Naive thymus-derived CD8-positive, alpha-beta T cell (primary cell): Measurements from ENCODE around the gene CLK2. TPM values are rescaled to one million over a fixed set of nuclear protein-coding genes. Genes with fewer than 3 reads are reported as not detected.
"Not testable (repeated sequence)": the region's sequence is repeated elsewhere in the genome, so short reads cannot be mapped to it uniquely, and the experiment has no call there.

Source experiments
- ATAC-seq, 2 donors: fragments of 150-1000 bp; cut with Tn5 transposase in 1 of 2; sonication (Bioruptor Pico), chemical (Tn5 transposase) in 1 of 2; 1 replicate in 1 of 2; 2 replicates in 1 of 2; pipeline ENCODE4 v1.10.0; 2021; ENCODE audit warnings: mild to moderate bottlenecking in 2 of 2, moderate library complexity in 2 of 2
- POLR2A ChIA-PET: fragments of 350-600 bp; sonication (Branson Sonifier 250); formaldehyde crosslinking; loops from one replicate; lab custom pipeline; 2021; ENCODE audit warnings: antibody characterized with exemption; lab: Charles Lee
- DNase-seq, 10 donors: peaks; one replicate each; pipeline versions ENCODE4 v3.0.0 to v3.0.0-alpha.2; 2020 to 2022
- H3K27ac Mint-ChIP-seq, 10 donors: one replicate each; pipeline ENCODE4 v1.8.0; 2020 to 2022; ENCODE audit warnings: mild to moderate bottlenecking in 10 of 10, mixed read lengths in 10 of 10, moderate library complexity in 4 of 10, inconsistent platforms in 1 of 10
- H3K27me3 Mint-ChIP-seq, 5 donors: one replicate each; pipeline ENCODE4 v1.8.0; 2021 to 2022; ENCODE audit warnings: mixed read lengths in 5 of 5
- H3K36me3 Mint-ChIP-seq, 3 donors: one replicate each; pipeline ENCODE4 v1.8.0; 2020 to 2022; ENCODE audit warnings: mixed read lengths in 3 of 3, mild to moderate bottlenecking in 2 of 3, inconsistent platforms in 1 of 3
- H3K4me1 Mint-ChIP-seq, 4 donors: one replicate each; pipeline ENCODE4 v1.8.0; 2021 to 2022; ENCODE audit warnings: mixed read lengths in 4 of 4
- H3K4me3 Mint-ChIP-seq, 10 donors: one replicate each; pipeline ENCODE4 v1.8.0; 2020 to 2022; ENCODE audit warnings: mild to moderate bottlenecking in 10 of 10, mixed read lengths in 10 of 10, moderate library complexity in 6 of 10, inconsistent platforms in 1 of 10
- H3K9me3 Mint-ChIP-seq, 9 donors: one replicate each; pipeline ENCODE4 v1.8.0; 2020 to 2022; ENCODE audit warnings: mixed read lengths in 9 of 9, mild to moderate bottlenecking in 3 of 9, inconsistent platforms in 1 of 9, moderate library complexity in 1 of 9
- polyA plus RNA-seq, 3 donors: library from polyadenylated mRNA; unstranded; fragments of 300-500 nt; fragmentation: Illumina TruSeq; gene quantifications; one replicate each; pipeline ENCODE4 v1.2.3, GENCODE V29; 2021
- total RNA-seq, 8 experiments: library from RNA in 2 of 8; stranded (reverse) in 2 of 8; gene quantifications; one replicate each; pipeline ENCODE4 v1.2.3 and lab custom pipeline; 2021 to 2026

CLK2 gene
- total and polyA plus RNA-seq, 5 experiments from 2014 or later: 11.3 to 134 (median 22.6) TPM

- H3K36me3 Mint-ChIP-seq: peaks cover 0 to 2% (median 0%) of the 10 kb centered on the region in 3 donors
- POLR2A ChIA-PET: interaction anchor here (0.6 to 0.9 kb wide), 2 partner anchors 10 to 248 kb away, joined by 3 read pairs; partner anchors contain the start of genes MTX1 and SHC1
Measured at GRCh38 chr1:155218854-155219591, 54.3 kb downstream of the CLK2 start.

GRCh38 chr1:155214702-155215101 is 58.6 kb downstream of the CLK2 start:
- DNase-seq, H3K4me3 Mint-ChIP-seq, H3K9me3 Mint-ChIP-seq, H3K36me3 Mint-ChIP-seq, POLR2A ChIA-PET, H3K27me3 Mint-ChIP-seq, ATAC-seq: not testable (repeated sequence)
- H3K4me1 Mint-ChIP-seq: peaks cover 7 to 31% (median 16%) of the 10 kb centered on the region in 4 donors
- peak overlapping the region in 4 of 10 donors; percentile 22 to 82 (median 51) for H3K27ac Mint-ChIP-seq

More at GRCh38 chr1:155218854-155219591, 54.3 kb downstream of the CLK2 start:
- ATAC-seq (peak in 1 of 2 donors; percentile 53), DNase-seq (peak in 1 of 10 donors; percentile 26)
- Mint-ChIP-seq H3K27me3 (no peaks in the 10 kb centered on the region), H3K27ac (peak overlapping the region in 7 of 10 donors; percentile 28 to 74 (median 61)), H3K4me3 (peak overlapping the region in 3 of 10 donors; percentile 7 to 26 (median 15)), H3K9me3 (no peaks in the 10 kb centered on the region), H3K4me1 (peaks cover 4 to 36% (median 14%) of the 10 kb centered on the region in 4 donors)

Other genes starting within 250 kb of the CLK2 start
- gene DCST2, start 239.7 kb downstream of the CLK2 start, total RNA-seq: 1 to 10 TPM in 1 of 2 experiments, under 1 TPM in 1; 0.83 to 1.1 TPM
- not detected for gene DCST2, start 239.7 kb downstream of the CLK2 start, polyA plus RNA-seq
- not detected for gene DCST1, start 239.7 kb downstream of the CLK2 start, total RNA-seq
- not detected for gene DCST1, start 239.7 kb downstream of the CLK2 start, polyA plus RNA-seq
- 10 to 100 TPM; 21.1 to 21.9 TPM for gene ADAM15, start 222.2 kb downstream of the CLK2 start, total RNA-seq
- gene ADAM15, start 222.2 kb downstream of the CLK2 start, polyA plus RNA-seq: 1 to 10 TPM; 2.8 to 4.5 (median 3.1) TPM
- 1 to 10 TPM; 4.6 to 5.3 TPM for gene EFNA4, start 209.8 kb downstream of the CLK2 start, total RNA-seq
- gene EFNA4, start 209.8 kb downstream of the CLK2 start, polyA plus RNA-seq: 1 to 10 TPM; 1.0 to 2.6 (median 1.1) TPM
- 1 to 10 TPM in 1 of 2 experiments, under 1 TPM in 1; 0.88 to 1.2 TPM for gene EFNA3, start 194.7 kb downstream of the CLK2 start, total RNA-seq
- gene EFNA3, start 194.7 kb downstream of the CLK2 start, polyA plus RNA-seq: 1 to 10 TPM in 1 of 3 donors, under 1 TPM in 2; 0.53 to 1.3 (median 0.56) TPM
- gene EFNA1, start 145.6 kb downstream of the CLK2 start, total RNA-seq: 1 to 10 TPM; 8.5 to 8.6 TPM
- 10 to 100 TPM in 1 of 3 donors, 1 to 10 TPM in 2; 2.9 to 12.0 (median 7.7) TPM for gene EFNA1, start 145.6 kb downstream of the CLK2 start, polyA plus RNA-seq
- 10 to 100 TPM; 26.7 to 26.9 TPM for gene SLC50A1, start 137.7 kb downstream of the CLK2 start, total RNA-seq
- 10 to 100 TPM; 50.3 to 72.7 (median 62.3) TPM for gene SLC50A1, start 137.7 kb downstream of the CLK2 start, polyA plus RNA-seq
- gene DPM3, start 133.0 kb downstream of the CLK2 start, total RNA-seq: 10 to 100 TPM; 45.2 to 59.8 TPM
- 100 to 1,000 TPM; 103 to 159 (median 159) TPM for gene DPM3, start 133.0 kb downstream of the CLK2 start, polyA plus RNA-seq
- 100 to 1,000 TPM; 148 to 152 TPM for gene KRTCAP2, start 100.2 kb downstream of the CLK2 start, total RNA-seq
- gene KRTCAP2, start 100.2 kb downstream of the CLK2 start, polyA plus RNA-seq: 100 to 1,000 TPM; 453 to 495 (median 490) TPM
- gene TRIM46, start 99.7 kb downstream of the CLK2 start, total RNA-seq: 1 to 10 TPM; 4.0 to 4.1 TPM
- gene TRIM46, start 99.7 kb downstream of the CLK2 start, polyA plus RNA-seq: under 1 TPM; 0.40 to 0.92 (median 0.60) TPM
- 10 to 100 TPM; 36.8 to 37.9 TPM for gene THBS3, start 65.6 kb downstream of the CLK2 start, total RNA-seq
- 1 to 10 TPM; 1.2 to 3.8 (median 3.0) TPM for gene THBS3, start 65.6 kb downstream of the CLK2 start, polyA plus RNA-seq
- gene MTX1, start 64.8 kb downstream of the CLK2 start, total RNA-seq: 10 to 100 TPM; 26.9 to 27.1 TPM
- 10 to 100 TPM; 45.8 to 50.7 (median 48.5) TPM for gene MTX1, start 64.8 kb downstream of the CLK2 start, polyA plus RNA-seq
- gene ENTREP3, start 18.0 kb downstream of the CLK2 start, total RNA-seq: 10 to 100 TPM; 10.7 to 13.5 TPM
- 1 to 10 TPM; 1.8 to 2.5 (median 2.3) TPM for gene ENTREP3, start 18.0 kb downstream of the CLK2 start, polyA plus RNA-seq
- 100 to 1,000 TPM in 1 of 2 experiments, 10 to 100 TPM in 1; 93.3 to 105 TPM for gene SCAMP3, start 11.1 kb downstream of the CLK2 start, total RNA-seq
- gene SCAMP3, start 11.1 kb downstream of the CLK2 start, polyA plus RNA-seq: 100 to 1,000 TPM; 124 to 189 (median 138) TPM
- 1 to 10 TPM; 3.9 to 4.1 TPM for gene HCN3, start 4.0 kb upstream of the CLK2 start, total RNA-seq
- gene HCN3, start 4.0 kb upstream of the CLK2 start, polyA plus RNA-seq: under 1 TPM in 2 of 3 donors, not detected in 1; 0.20 to 0.51 TPM
- not detected for gene PKLR, start 27.9 kb upstream of the CLK2 start, total RNA-seq
- not detected for gene PKLR, start 27.9 kb upstream of the CLK2 start, polyA plus RNA-seq
- 10 to 100 TPM; 78.9 to 87.1 TPM for gene FDPS, start 35.4 kb upstream of the CLK2 start, total RNA-seq
- 100 to 1,000 TPM in 2 of 3 donors, 10 to 100 TPM in 1; 97.2 to 120 (median 105) TPM for gene FDPS, start 35.4 kb upstream of the CLK2 start, polyA plus RNA-seq
- gene RUSC1, start 47.4 kb upstream of the CLK2 start, total RNA-seq: 10 to 100 TPM; 16.1 to 16.3 TPM
- 1 to 10 TPM; 4.4 to 7.9 (median 7.5) TPM for gene RUSC1, start 47.4 kb upstream of the CLK2 start, polyA plus RNA-seq